HCT116 (cell line): ENCODE data around the gene IREB2. TPM values are rescaled to one million over a fixed set of nuclear protein-coding genes. Genes with fewer than 3 reads are reported as not detected.

Experiments used
- ATAC-seq: fragments of 200-7000 bp; cut with Tn5 transposase; 2 replicates; pipeline ENCODE4 v1.9.1; 2020; ENCODE audit warnings: mild to moderate bottlenecking, moderate library complexity
- Bru-seq: library from RNA; stranded (reverse); fragments of 400-500 nt; gene quantifications from one replicate; lab custom pipeline; 2021; lab: Mats Ljungman, UMichigan
- BruChase-seq, 2 experiments: library from RNA; stranded (reverse); fragments of 400-500 nt; gene quantifications; one replicate each; lab custom pipeline; 2021; lab: Mats Ljungman, UMichigan
- BruUV-seq: library from RNA; stranded (reverse); fragments of 400-500 nt; replicated peaks from 2 replicates; lab custom pipeline; 2021; lab: Mats Ljungman, UMichigan
- CTCF ChIA-PET: fragments of 300-600 bp; sonication (Branson Sonifier 250); formaldehyde crosslinking; loops from one replicate; lab custom pipeline; 2021; ENCODE audit warnings: antibody characterized with exemption; lab: Charles Lee
- POLR2A ChIA-PET: fragments of 300-600, 350-600 bp; sonication (Branson Sonifier 250); formaldehyde crosslinking; loops from one replicate; lab custom pipeline; 2021; ENCODE audit warnings: antibody characterized with exemption; lab: Charles Lee
- RAD21 ChIA-PET, 2 experiments: fragments of 300-600 bp; sonication (Branson Sonifier 250); formaldehyde crosslinking; loops; one replicate each; lab custom pipeline; 2023; ENCODE audit warnings: low total read pairs in 2 of 2; ENCODE audit not compliant: uncharacterized antibody in 2 of 2, unreplicated experiment in 2 of 2, low non-redundant PET in 1 of 2; lab: Charles Lee
- DNase-seq: peaks from one replicate; pipeline ENCODE4 v3.0.0-alpha.2; 2010; ENCODE audit warnings: low read depth, low spot score
- H2AFZ ChIP-seq: fragments of 200-600 bp; shearing (Covaris generic), sonication (generic); 2 replicates; pipeline ENCODE4 v1.6.1; 2017; ENCODE audit warnings: low read depth, mixed run types, mixed read lengths, antibody characterized with exemption, low read length; ENCODE audit not compliant: poor library complexity, severe bottlenecking
- H3K27ac ChIP-seq: 2 replicates; pipeline ENCODE4 v1.5.1; 2012; ENCODE audit warnings: low read depth, low read length
- H3K27me3 ChIP-seq: fragments of 200-600 bp; sonication (generic); 2 replicates; pipeline ENCODE4 v1.6.1; 2016; ENCODE audit warnings: mixed run types, low read length, mixed read lengths; ENCODE audit not compliant: insufficient read depth
- H3K36me3 ChIP-seq, 2 experiments: fragments of 200-500 bp in 1 of 2; fragments of 200-600 bp in 1 of 2; sonication (Bioruptor generic) in 1 of 2; sonication (generic) in 1 of 2; 2 replicates each; pipeline versions ENCODE4 v1.5.1 to v1.6.1; 2014 to 2016; ENCODE audit warnings: low read length in 2 of 2, inconsistent platforms in 1 of 2, mixed read lengths in 1 of 2, mixed run types in 1 of 2; ENCODE audit not compliant: insufficient read depth in 2 of 2, control insufficient read depth in 1 of 2
- H3K4me1 ChIP-seq, 2 experiments: fragments of 200-600 bp in 1 of 2; sonication (generic) in 1 of 2; 2 replicates each; pipeline versions ENCODE4 v1.5.1 to v1.6.1; 2012 to 2017; ENCODE audit warnings: low read length in 2 of 2, inconsistent platforms in 1 of 2, mild to moderate bottlenecking in 1 of 2, mixed read lengths in 1 of 2, mixed run types in 1 of 2, moderate library complexity in 1 of 2; ENCODE audit not compliant: insufficient read depth in 2 of 2, control insufficient read depth in 1 of 2
- H3K4me2 ChIP-seq: fragments of 200-600 bp; sonication (generic); 2 replicates; pipeline ENCODE4 v1.6.1; 2017; ENCODE audit warnings: mixed run types, low read length, mixed read lengths
- H3K4me3 ChIP-seq, 2 experiments: fragments of 200-600 bp in 1 of 2; sonication (generic) in 1 of 2; replicated peaks in 1 of 2; 2 replicates each; pipeline ENCODE4 v1.5.1; 2011 to 2016; ENCODE audit warnings: low read length in 2 of 2, control low read depth in 1 of 2, low read depth in 1 of 2, mild to moderate bottlenecking in 1 of 2, mixed read lengths in 1 of 2, mixed run types in 1 of 2
- H3K79me2 ChIP-seq: fragments of 200-600 bp; sonication (generic); 2 replicates; pipeline ENCODE4 v1.6.1; 2017; ENCODE audit warnings: mild to moderate bottlenecking, mixed run types, low read length, moderate library complexity, mixed read lengths; ENCODE audit not compliant: insufficient read depth
- H3K9ac ChIP-seq: fragments of 200-600 bp; sonication (generic); 2 replicates; pipeline ENCODE4 v1.6.1; 2016; ENCODE audit warnings: low read length, mixed read lengths
- H3K9me2 ChIP-seq: fragments of 200-600 bp; sonication (generic), shearing (Covaris generic); 2 replicates; pipeline ENCODE4 v1.6.1; 2017; ENCODE audit warnings: mixed run types, mild to moderate bottlenecking, moderate library complexity; ENCODE audit not compliant: insufficient read depth
- H3K9me3 ChIP-seq, 2 experiments: fragments of 200-500 bp in 1 of 2; fragments of 200-600 bp in 1 of 2; sonication (Bioruptor generic) in 1 of 2; sonication (generic) in 1 of 2; 2 replicates each; pipeline ENCODE4 v1.6.1; 2014 to 2017; ENCODE audit warnings: low read length in 2 of 2, mixed read lengths in 2 of 2, inconsistent platforms in 1 of 2, low read depth in 1 of 2, mild to moderate bottlenecking in 1 of 2, mixed run types in 1 of 2, moderate library complexity in 1 of 2; ENCODE audit not compliant: control insufficient read depth in 1 of 2, insufficient read depth in 1 of 2
- H4K20me1 ChIP-seq: fragments of 200-600 bp; sonication (generic), shearing (Covaris generic); 2 replicates; pipeline ENCODE4 v1.6.1; 2017; ENCODE audit warnings: mixed run types, mild to moderate bottlenecking, moderate library complexity; ENCODE audit not compliant: insufficient read depth
- CEBPB ChIP-seq: IDR thresholded peaks from 2 replicates; pipeline ENCODE4 v1.6.1; 2012; ENCODE audit warnings: low read depth
- EGR1 ChIP-seq: IDR thresholded peaks from 2 replicates; pipeline ENCODE4 v1.6.1; 2012; ENCODE audit warnings: low read depth
- ELF1 ChIP-seq: IDR thresholded peaks from 2 replicates; pipeline ENCODE4 v1.6.1; 2012; ENCODE audit warnings: low read depth, borderline replicate concordance
- EZH2phosphoT487 ChIP-seq: fragments of 200-600 bp; IDR thresholded peaks from 2 replicates; pipeline ENCODE4 v1.6.1; 2018; ENCODE audit warnings: antibody characterized with exemption, borderline replicate concordance
- POLR2AphosphoS5 ChIP-seq: IDR thresholded peaks from 2 replicates; pipeline ENCODE4 v1.6.1; 2011; ENCODE audit warnings: mild to moderate bottlenecking, low read depth, low read length, moderate library complexity
- RAD21 ChIP-seq: IDR thresholded peaks from 2 replicates; pipeline ENCODE4 v1.6.1; 2012; ENCODE audit warnings: low read depth, mild to moderate bottlenecking
- SP1 ChIP-seq: IDR thresholded peaks from 2 replicates; pipeline ENCODE4 v1.6.1; 2012; ENCODE audit warnings: low read depth
- SRF ChIP-seq: IDR thresholded peaks from 2 replicates; pipeline ENCODE4 v1.6.1; 2012; ENCODE audit warnings: low read depth
- TCF7L2 ChIP-seq: IDR thresholded peaks from 2 replicates; pipeline ENCODE4 v1.7.0; 2011; ENCODE audit warnings: borderline replicate concordance, inconsistent platforms; ENCODE audit not compliant: insufficient read depth, insufficient read length; ENCODE audit errors: extremely low read depth
- ZFX ChIP-seq: fragments of 450-650 bp; IDR thresholded peaks from 2 replicates; pipeline ENCODE4 v1.6.1; 2017
- intact Hi-C: fragments of 100-400 bp; cut with micrococcal nuclease; formaldehyde crosslinking; loops from 2 replicates; pipeline ENCODE4 v1.10.0; 2022
- long read RNA-seq: library from polyadenylated mRNA; unstranded; transcript quantifications from one replicate; pipeline ENCODE4 v2.0.0, GENCODE V29; 2021; ENCODE audit not compliant: unreplicated experiment
- polyA plus RNA-seq: library from polyadenylated mRNA; unstranded; fragments of >200 nt; gene quantifications from 2 replicates; pipeline ENCODE4 v1.2.1, GENCODE V29; 2012; ENCODE audit warnings: missing spikeins
- total RNA-seq: library from RNA; stranded (reverse); gene quantifications from one replicate; pipeline ENCODE4 v1.2.1, GENCODE V29; 2021; ENCODE audit not compliant: unreplicated experiment
- TF ChIP-seq, protein P1 (sequence below), 3 experiments: fragments of 200-600 bp in 1 of 3; sonication (generic) in 1 of 3; IDR thresholded peaks in 2 of 3; conservative IDR thresholded peaks in 1 of 3; 2 replicates each; pipeline ENCODE4 v1.5.1; 2012 to 2017; ENCODE audit warnings: low read depth in 2 of 3, low read length in 2 of 3, antibody characterized with exemption in 1 of 3, borderline replicate concordance in 1 of 3, control low read depth in 1 of 3, mild to moderate bottlenecking in 1 of 3, mixed read lengths in 1 of 3, mixed run types in 1 of 3, moderate library complexity in 1 of 3; ENCODE audit not compliant: insufficient read depth in 1 of 3
- TF ChIP-seq, protein P2 (sequence below): IDR thresholded peaks from 2 replicates; pipeline ENCODE4 v1.6.1; 2012; ENCODE audit warnings: low read depth
- TF ChIP-seq, protein P3 (sequence below): IDR thresholded peaks from 2 replicates; pipeline ENCODE4 v1.6.1; 2012
- TF ChIP-seq, protein P4 (sequence below): IDR thresholded peaks from 2 replicates; pipeline ENCODE4 v1.6.1; 2012

IREB2 gene, protein sequence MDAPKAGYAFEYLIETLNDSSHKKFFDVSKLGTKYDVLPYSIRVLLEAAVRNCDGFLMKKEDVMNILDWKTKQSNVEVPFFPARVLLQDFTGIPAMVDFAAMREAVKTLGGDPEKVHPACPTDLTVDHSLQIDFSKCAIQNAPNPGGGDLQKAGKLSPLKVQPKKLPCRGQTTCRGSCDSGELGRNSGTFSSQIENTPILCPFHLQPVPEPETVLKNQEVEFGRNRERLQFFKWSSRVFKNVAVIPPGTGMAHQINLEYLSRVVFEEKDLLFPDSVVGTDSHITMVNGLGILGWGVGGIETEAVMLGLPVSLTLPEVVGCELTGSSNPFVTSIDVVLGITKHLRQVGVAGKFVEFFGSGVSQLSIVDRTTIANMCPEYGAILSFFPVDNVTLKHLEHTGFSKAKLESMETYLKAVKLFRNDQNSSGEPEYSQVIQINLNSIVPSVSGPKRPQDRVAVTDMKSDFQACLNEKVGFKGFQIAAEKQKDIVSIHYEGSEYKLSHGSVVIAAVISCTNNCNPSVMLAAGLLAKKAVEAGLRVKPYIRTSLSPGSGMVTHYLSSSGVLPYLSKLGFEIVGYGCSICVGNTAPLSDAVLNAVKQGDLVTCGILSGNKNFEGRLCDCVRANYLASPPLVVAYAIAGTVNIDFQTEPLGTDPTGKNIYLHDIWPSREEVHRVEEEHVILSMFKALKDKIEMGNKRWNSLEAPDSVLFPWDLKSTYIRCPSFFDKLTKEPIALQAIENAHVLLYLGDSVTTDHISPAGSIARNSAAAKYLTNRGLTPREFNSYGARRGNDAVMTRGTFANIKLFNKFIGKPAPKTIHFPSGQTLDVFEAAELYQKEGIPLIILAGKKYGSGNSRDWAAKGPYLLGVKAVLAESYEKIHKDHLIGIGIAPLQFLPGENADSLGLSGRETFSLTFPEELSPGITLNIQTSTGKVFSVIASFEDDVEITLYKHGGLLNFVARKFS
- total RNA-seq = 57.6 TPM
- polyA plus RNA-seq = 8.5 and 12.5 TPM in 2 replicates
- percentile 93 among the genes with signal in this experiment for Bru-seq, nascent RNA
- percentile 85 among the genes with signal in this experiment for BruChase-seq, experiment 1, labeled RNA remaining after a 6-hour chase
- BruChase-seq, experiment 2, labeled RNA remaining after a 2-hour chase = percentile 92 among the genes with signal in this experiment
- long read RNA-seq, full-length matches to known transcripts = 20 of 43 reads
- long read RNA-seq, partial matches to known transcripts = 16 of 43 reads
- long read RNA-seq, other reads (novel, unspliced or antisense) = 7 of 43 reads

DNA sequence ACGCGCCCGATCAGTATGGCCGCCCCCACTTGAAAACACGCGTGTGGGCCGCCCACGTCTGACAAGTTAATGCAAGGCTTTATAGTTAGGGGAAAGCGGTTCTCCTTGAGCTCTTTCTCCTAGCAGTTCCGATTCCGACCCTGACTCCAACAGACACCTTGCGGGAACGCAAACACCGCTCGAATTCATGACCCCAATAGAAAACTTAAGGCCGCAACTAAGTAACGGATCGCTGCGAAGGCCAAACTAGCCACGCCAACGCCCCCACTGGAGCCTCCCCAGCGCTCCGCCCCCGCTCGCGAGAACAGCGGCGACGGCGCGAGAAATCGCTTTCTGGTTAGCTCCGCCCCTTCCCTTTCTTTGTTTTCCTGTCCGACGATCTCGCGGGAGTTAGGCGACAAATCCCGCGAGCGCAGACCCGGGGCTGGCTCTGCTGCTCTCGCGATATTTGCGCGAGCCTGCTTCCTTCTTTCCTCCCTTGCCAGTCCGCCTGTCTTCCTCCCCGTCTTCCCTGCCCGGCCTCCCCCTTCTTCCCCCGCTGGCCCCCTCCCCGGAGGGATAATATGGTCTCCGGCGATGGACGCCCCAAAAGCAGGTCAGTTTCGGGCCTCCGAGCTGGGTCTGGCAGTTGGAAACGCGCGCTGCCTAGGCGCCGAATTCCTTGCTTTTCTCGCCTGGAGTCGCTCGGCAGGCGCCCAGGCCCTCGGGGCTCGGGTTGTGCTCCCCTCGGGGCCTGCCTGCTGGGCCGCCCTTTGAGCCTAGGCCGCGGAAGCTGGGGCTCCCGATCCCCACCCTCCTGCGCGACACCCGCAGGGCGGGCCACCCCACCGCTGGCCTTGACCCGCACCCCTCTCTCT lies at the start of gene IREB2:
Gene IREB2, plus strand, starts transcription at position 455 of the 857 bp plus-strand sequence. Its CDS starts 122 bp downstream, at position 577.
- ChIA-PET POLR2A (interaction anchor here (0.7 to 2.8 kb wide), 9 partner anchors 9 to 299 kb away, joined by 3 to 14 read pairs (median 4); partner anchors contain the start of genes CHRNA5 and SKIC8), CTCF (interaction anchor here (0.9 to 2.2 kb wide), 3 partner anchors 15 to 129 kb away, joined by 3 to 11 read pairs (median 4); no protein-coding TSS in a partner anchor), RAD21 (no interaction called here)
- Histone ChIP-seq H3K4me2 (peak within 1 kb of the TSS; percentile 88), H3K79me2 (peaks cover 49% of the 10 kb centered on the region), H3K27me3 (no peaks in the 10 kb centered on the region), H3K9me2 (no peaks in the 10 kb centered on the region), H2AFZ (peak within 1 kb of the TSS; percentile 77), H3K9me3 (no peaks in the 10 kb centered on the region), H3K4me1 (peaks cover 7 to 18% of the 10 kb centered on the region in 2 experiments; a peak in 3 of 4 replicates), H3K27ac (peak within 1 kb of the TSS; percentile 88), H3K9ac (peak within 1 kb of the TSS; percentile 92), H3K4me3 (peak within 1 kb of the TSS; percentile 91), H4K20me1 (no peaks in the 10 kb centered on the region), H3K36me3 (peaks cover 19 to 23% of the 10 kb centered on the region in 2 experiments; a peak in 3 of 4 replicates)
- intact Hi-C loops = no loop called here
- DNase-seq = peak; percentile 97
- no TSS peak for BruUV-seq
- peak; percentile 95 for ATAC-seq
- TF ChIP-seq SP1 (peak; percentile 78), CEBPB (no peak), ZFX (peak; percentile 98), ELF1 (peak; percentile 60), POLR2AphosphoS5 (peak; percentile 95), EZH2phosphoT487 (no peak), EGR1 (peak; percentile 98), SRF (peak; percentile 47; the same call in 1 of the 2 replicates), TCF7L2 (peak; percentile 22), RAD21 (no peak)
- TF ChIP-seq, protein P1, sequence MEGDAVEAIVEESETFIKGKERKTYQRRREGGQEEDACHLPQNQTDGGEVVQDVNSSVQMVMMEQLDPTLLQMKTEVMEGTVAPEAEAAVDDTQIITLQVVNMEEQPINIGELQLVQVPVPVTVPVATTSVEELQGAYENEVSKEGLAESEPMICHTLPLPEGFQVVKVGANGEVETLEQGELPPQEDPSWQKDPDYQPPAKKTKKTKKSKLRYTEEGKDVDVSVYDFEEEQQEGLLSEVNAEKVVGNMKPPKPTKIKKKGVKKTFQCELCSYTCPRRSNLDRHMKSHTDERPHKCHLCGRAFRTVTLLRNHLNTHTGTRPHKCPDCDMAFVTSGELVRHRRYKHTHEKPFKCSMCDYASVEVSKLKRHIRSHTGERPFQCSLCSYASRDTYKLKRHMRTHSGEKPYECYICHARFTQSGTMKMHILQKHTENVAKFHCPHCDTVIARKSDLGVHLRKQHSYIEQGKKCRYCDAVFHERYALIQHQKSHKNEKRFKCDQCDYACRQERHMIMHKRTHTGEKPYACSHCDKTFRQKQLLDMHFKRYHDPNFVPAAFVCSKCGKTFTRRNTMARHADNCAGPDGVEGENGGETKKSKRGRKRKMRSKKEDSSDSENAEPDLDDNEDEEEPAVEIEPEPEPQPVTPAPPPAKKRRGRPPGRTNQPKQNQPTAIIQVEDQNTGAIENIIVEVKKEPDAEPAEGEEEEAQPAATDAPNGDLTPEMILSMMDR (IDR thresholded peaks at IDR 0.05 in 2 of 3, conservative IDR thresholded peaks at IDR 0.05 in 1 of 3; ENCODE audit: borderline replicate concordance in 1 of 3, insufficient read depth in 1 of 3, low read depth in 2 of 3, low read length in 2 of 3) = no peak
- TF ChIP-seq, protein P2, sequence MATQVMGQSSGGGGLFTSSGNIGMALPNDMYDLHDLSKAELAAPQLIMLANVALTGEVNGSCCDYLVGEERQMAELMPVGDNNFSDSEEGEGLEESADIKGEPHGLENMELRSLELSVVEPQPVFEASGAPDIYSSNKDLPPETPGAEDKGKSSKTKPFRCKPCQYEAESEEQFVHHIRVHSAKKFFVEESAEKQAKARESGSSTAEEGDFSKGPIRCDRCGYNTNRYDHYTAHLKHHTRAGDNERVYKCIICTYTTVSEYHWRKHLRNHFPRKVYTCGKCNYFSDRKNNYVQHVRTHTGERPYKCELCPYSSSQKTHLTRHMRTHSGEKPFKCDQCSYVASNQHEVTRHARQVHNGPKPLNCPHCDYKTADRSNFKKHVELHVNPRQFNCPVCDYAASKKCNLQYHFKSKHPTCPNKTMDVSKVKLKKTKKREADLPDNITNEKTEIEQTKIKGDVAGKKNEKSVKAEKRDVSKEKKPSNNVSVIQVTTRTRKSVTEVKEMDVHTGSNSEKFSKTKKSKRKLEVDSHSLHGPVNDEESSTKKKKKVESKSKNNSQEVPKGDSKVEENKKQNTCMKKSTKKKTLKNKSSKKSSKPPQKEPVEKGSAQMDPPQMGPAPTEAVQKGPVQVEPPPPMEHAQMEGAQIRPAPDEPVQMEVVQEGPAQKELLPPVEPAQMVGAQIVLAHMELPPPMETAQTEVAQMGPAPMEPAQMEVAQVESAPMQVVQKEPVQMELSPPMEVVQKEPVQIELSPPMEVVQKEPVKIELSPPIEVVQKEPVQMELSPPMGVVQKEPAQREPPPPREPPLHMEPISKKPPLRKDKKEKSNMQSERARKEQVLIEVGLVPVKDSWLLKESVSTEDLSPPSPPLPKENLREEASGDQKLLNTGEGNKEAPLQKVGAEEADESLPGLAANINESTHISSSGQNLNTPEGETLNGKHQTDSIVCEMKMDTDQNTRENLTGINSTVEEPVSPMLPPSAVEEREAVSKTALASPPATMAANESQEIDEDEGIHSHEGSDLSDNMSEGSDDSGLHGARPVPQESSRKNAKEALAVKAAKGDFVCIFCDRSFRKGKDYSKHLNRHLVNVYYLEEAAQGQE = no peak
- TF ChIP-seq, protein P3, sequence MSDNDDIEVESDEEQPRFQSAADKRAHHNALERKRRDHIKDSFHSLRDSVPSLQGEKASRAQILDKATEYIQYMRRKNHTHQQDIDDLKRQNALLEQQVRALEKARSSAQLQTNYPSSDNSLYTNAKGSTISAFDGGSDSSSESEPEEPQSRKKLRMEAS = peak; percentile 90
- TF ChIP-seq, protein P4, sequence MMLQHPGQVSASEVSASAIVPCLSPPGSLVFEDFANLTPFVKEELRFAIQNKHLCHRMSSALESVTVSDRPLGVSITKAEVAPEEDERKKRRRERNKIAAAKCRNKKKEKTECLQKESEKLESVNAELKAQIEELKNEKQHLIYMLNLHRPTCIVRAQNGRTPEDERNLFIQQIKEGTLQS = no peak
